ENCODE data around the gene ERCC2. TPM values are rescaled to one million over a fixed set of nuclear protein-coding genes. Genes with fewer than 3 reads are reported as not detected.

The ERCC2 gene
- total RNA-seq, 1 experiment from 2014 or later = 58.9 TPM

DNA sequence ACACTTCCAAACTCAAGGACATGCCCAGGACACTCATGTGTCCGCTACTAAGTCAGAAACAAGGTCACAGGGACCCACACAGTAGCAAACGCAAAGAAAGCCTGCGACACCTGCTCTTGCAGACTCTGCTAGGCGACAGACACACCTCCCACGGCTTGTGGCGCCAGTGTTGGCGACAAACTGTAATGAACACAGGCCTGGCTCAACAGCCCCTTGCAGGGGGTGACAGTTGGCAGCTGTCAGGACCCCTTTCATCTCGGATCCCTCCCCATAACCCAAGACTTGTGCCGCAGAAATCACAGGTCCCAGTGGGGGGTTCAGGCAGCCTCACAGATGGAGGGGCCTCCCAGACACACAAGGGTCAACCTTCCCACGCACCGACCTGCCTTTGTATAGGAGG is 48.1 kb downstream of the ERCC2 start:
- Histone ChIP-seq H2AFZ (ENCODE audit: low read depth, low read length, poor library complexity, severe bottlenecking) (no peak overlapping the region), H3K4me3 (replicated peaks in 1 of 2; ENCODE audit: low read depth in 1 of 2, low read length in 2 of 2) (no peak overlapping the region), H3K27ac (ENCODE audit: low read depth, low read length) (no peak overlapping the region; the same call in 1 of the 2 replicates), H3K4me2 (ENCODE audit: low read length) (no peak overlapping the region), H4K20me1 (ENCODE audit: insufficient read depth) (no peaks in the 10 kb centered on the region), H3K4me1 (ENCODE audit: control insufficient read depth in 1 of 2, insufficient read depth in 2 of 2, low read length in 2 of 2) (peaks cover 23 to 29% of the 10 kb centered on the region in 2 experiments), H3K9me3 (ENCODE audit: control insufficient read depth in 1 of 2, insufficient read depth in 1 of 2, low read depth in 1 of 2, low read length in 2 of 2) (no peaks in the 10 kb centered on the region), H3K36me3 (ENCODE audit: control insufficient read depth in 1 of 2, insufficient read depth in 2 of 2, low read length in 2 of 2) (no peaks in the 10 kb centered on the region), H3K9ac (ENCODE audit: low read length) (no peak overlapping the region), H3K27me3 (ENCODE audit: insufficient read depth, low read length) (no peaks in the 10 kb centered on the region), H3K79me2 (ENCODE audit: insufficient read depth, low read length) (no peaks in the 10 kb centered on the region), H3K9me2 (ENCODE audit: insufficient read depth) (no peaks in the 10 kb centered on the region)
- TF ChIP-seq CBX3 (IDR thresholded peaks at IDR 0.05; ENCODE audit: low read depth) (no peak), ZFX (IDR thresholded peaks at IDR 0.05) (no peak), ZNF274 (IDR thresholded peaks at IDR 0.05; ENCODE audit: low read depth, low read length) (no peak), YY1 (IDR thresholded peaks at IDR 0.05; ENCODE audit: extremely low read depth, insufficient replicate concordance, low read depth, low read length) (no peak), JUND (IDR thresholded peaks at IDR 0.05) (no peak), RAD21 (IDR thresholded peaks at IDR 0.05; ENCODE audit: low read depth) (no peak), EGR1 (IDR thresholded peaks at IDR 0.05; ENCODE audit: low read depth) (no peak), SP1 (IDR thresholded peaks at IDR 0.05; ENCODE audit: low read depth) (no peak), SRF (IDR thresholded peaks at IDR 0.05; ENCODE audit: low read depth) (no peak), SIN3A (IDR thresholded peaks at IDR 0.05; ENCODE audit: low read depth) (no peak), FOSL1 (IDR thresholded peaks at IDR 0.05; ENCODE audit: low read depth) (no peak), CTCF (IDR thresholded peaks at IDR 0.05 in 2 of 3, conservative IDR thresholded peaks at IDR 0.05 in 1 of 3; ENCODE audit: borderline replicate concordance in 1 of 3, insufficient read depth in 1 of 3, low read depth in 2 of 3, low read length in 2 of 3) (no peak), EZH2phosphoT487 (IDR thresholded peaks at IDR 0.05; ENCODE audit: borderline replicate concordance) (no peak)
- TF ChIP-seq, protein P1, sequence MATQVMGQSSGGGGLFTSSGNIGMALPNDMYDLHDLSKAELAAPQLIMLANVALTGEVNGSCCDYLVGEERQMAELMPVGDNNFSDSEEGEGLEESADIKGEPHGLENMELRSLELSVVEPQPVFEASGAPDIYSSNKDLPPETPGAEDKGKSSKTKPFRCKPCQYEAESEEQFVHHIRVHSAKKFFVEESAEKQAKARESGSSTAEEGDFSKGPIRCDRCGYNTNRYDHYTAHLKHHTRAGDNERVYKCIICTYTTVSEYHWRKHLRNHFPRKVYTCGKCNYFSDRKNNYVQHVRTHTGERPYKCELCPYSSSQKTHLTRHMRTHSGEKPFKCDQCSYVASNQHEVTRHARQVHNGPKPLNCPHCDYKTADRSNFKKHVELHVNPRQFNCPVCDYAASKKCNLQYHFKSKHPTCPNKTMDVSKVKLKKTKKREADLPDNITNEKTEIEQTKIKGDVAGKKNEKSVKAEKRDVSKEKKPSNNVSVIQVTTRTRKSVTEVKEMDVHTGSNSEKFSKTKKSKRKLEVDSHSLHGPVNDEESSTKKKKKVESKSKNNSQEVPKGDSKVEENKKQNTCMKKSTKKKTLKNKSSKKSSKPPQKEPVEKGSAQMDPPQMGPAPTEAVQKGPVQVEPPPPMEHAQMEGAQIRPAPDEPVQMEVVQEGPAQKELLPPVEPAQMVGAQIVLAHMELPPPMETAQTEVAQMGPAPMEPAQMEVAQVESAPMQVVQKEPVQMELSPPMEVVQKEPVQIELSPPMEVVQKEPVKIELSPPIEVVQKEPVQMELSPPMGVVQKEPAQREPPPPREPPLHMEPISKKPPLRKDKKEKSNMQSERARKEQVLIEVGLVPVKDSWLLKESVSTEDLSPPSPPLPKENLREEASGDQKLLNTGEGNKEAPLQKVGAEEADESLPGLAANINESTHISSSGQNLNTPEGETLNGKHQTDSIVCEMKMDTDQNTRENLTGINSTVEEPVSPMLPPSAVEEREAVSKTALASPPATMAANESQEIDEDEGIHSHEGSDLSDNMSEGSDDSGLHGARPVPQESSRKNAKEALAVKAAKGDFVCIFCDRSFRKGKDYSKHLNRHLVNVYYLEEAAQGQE (IDR thresholded peaks at IDR 0.05; ENCODE audit: low read depth) = no peak
- TF ChIP-seq, protein P2, sequence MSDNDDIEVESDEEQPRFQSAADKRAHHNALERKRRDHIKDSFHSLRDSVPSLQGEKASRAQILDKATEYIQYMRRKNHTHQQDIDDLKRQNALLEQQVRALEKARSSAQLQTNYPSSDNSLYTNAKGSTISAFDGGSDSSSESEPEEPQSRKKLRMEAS (IDR thresholded peaks at IDR 0.05) = no peak
- TF ChIP-seq, protein P3, sequence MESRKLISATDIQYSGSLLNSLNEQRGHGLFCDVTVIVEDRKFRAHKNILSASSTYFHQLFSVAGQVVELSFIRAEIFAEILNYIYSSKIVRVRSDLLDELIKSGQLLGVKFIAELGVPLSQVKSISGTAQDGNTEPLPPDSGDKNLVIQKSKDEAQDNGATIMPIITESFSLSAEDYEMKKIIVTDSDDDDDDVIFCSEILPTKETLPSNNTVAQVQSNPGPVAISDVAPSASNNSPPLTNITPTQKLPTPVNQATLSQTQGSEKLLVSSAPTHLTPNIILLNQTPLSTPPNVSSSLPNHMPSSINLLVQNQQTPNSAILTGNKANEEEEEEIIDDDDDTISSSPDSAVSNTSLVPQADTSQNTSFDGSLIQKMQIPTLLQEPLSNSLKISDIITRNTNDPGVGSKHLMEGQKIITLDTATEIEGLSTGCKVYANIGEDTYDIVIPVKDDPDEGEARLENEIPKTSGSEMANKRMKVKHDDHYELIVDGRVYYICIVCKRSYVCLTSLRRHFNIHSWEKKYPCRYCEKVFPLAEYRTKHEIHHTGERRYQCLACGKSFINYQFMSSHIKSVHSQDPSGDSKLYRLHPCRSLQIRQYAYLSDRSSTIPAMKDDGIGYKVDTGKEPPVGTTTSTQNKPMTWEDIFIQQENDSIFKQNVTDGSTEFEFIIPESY (IDR thresholded peaks at IDR 0.05; ENCODE audit: extremely low read depth, insufficient replicate concordance, low read length) = no peak
- TF ChIP-seq, protein P4, sequence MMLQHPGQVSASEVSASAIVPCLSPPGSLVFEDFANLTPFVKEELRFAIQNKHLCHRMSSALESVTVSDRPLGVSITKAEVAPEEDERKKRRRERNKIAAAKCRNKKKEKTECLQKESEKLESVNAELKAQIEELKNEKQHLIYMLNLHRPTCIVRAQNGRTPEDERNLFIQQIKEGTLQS (IDR thresholded peaks at IDR 0.05) = no peak
- POLR2A ChIA-PET = no interaction called here
- intact Hi-C loops (cut with micrococcal nuclease) = no loop called here
- DNase-seq (ENCODE audit: low read depth, low spot score) (no peak), ATAC-seq (no peak)
- RAD21 ChIA-PET (ENCODE audit: low non-redundant PET in 1 of 2, low total read pairs in 2 of 2, uncharacterized antibody in 2 of 2, unreplicated experiment in 2 of 2) = no interaction called here
- BruUV-seq (replicated peaks) = no TSS peak
- CTCF ChIA-PET = no interaction called here
